H9 (cell line): Measurements from ENCODE around the gene AFAP1L2. TPM values are rescaled to one million over a fixed set of nuclear protein-coding genes. Genes with fewer than 3 reads are reported as not detected.
"Not testable (repeated sequence)": the region's sequence is repeated elsewhere in the genome, so short reads cannot be mapped to it uniquely, and the experiment has no call there.

Experiments used
- DNase-seq: peaks from one replicate; pipeline ENCODE4 v3.0.0-alpha.2; 2017
- H2AFZ ChIP-seq: one replicate; pipeline ENCODE4 v1.6.1; 2013; ENCODE audit warnings: mild to moderate bottlenecking, low read length, control low read depth, moderate library complexity
- H2AK5ac ChIP-seq: 2 replicates; pipeline ENCODE4 v1.6.1; 2013; ENCODE audit warnings: low read length, control low read depth, mixed read lengths; ENCODE audit not compliant: insufficient read length
- H2BK120ac ChIP-seq: one replicate; pipeline ENCODE4 v1.6.1; 2013; ENCODE audit warnings: low read depth, mild to moderate bottlenecking, low read length, control low read depth, inconsistent platforms; ENCODE audit not compliant: poor library complexity, severe bottlenecking
- H2BK12ac ChIP-seq: 2 replicates; pipeline ENCODE4 v1.6.1; 2013; ENCODE audit warnings: low read length, control low read depth, mixed read lengths, low read depth; ENCODE audit not compliant: insufficient read length
- H2BK15ac ChIP-seq: 2 replicates; pipeline ENCODE4 v1.6.1; 2013; ENCODE audit warnings: low read depth, low read length, control low read depth
- H2BK20ac ChIP-seq: one replicate; pipeline ENCODE4 v1.6.1; 2013; ENCODE audit warnings: low read depth, mild to moderate bottlenecking, low read length, control low read depth, inconsistent platforms; ENCODE audit not compliant: poor library complexity, severe bottlenecking
- H2BK5ac ChIP-seq: 2 replicates; pipeline ENCODE4 v1.6.1; 2013; ENCODE audit warnings: low read length, control low read depth, mixed read lengths; ENCODE audit not compliant: insufficient read length
- H3K14ac ChIP-seq: 2 replicates; pipeline ENCODE4 v1.6.1; 2013; ENCODE audit warnings: low read length, control low read depth; ENCODE audit not compliant: insufficient read depth
- H3K18ac ChIP-seq: 2 replicates; pipeline ENCODE4 v1.6.1; 2013; ENCODE audit warnings: low read depth, mild to moderate bottlenecking, mixed read lengths, low read length, control low read depth; ENCODE audit not compliant: insufficient read length
- H3K23ac ChIP-seq: 2 replicates; pipeline ENCODE4 v1.6.1; 2013; ENCODE audit warnings: low read length, control low read depth, mixed read lengths, low read depth; ENCODE audit not compliant: insufficient read length
- H3K23me2 ChIP-seq: 2 replicates; pipeline ENCODE4 v1.6.1; 2013; ENCODE audit warnings: low read depth, mild to moderate bottlenecking, mixed read lengths, low read length, control low read depth; ENCODE audit not compliant: insufficient read length, poor library complexity, severe bottlenecking
- H3K27ac ChIP-seq: 2 replicates; pipeline ENCODE4 v1.5.1; 2013; ENCODE audit warnings: low read length, control low read depth, mixed read lengths, low read depth; ENCODE audit not compliant: insufficient read length
- H3K27me3 ChIP-seq: 2 replicates; pipeline ENCODE4 v1.6.1; 2013; ENCODE audit warnings: low read length, control low read depth, inconsistent platforms; ENCODE audit not compliant: insufficient read depth
- H3K4ac ChIP-seq: 2 replicates; pipeline ENCODE4 v1.6.1; 2013; ENCODE audit warnings: low read depth, mild to moderate bottlenecking, control low read depth, inconsistent platforms, low read length, moderate library complexity
- H3K4me1 ChIP-seq: 2 replicates; pipeline ENCODE4 v1.6.1; 2013; ENCODE audit warnings: low read length, control low read depth, inconsistent platforms; ENCODE audit not compliant: insufficient read depth
- H3K4me2 ChIP-seq: 2 replicates; pipeline ENCODE4 v1.6.1; 2013; ENCODE audit warnings: low read length, control low read depth, mixed read lengths; ENCODE audit not compliant: insufficient read length, insufficient read depth
- H3K56ac ChIP-seq: 2 replicates; pipeline ENCODE4 v1.6.1; 2013; ENCODE audit warnings: low read depth, mild to moderate bottlenecking, mixed read lengths, low read length, control low read depth; ENCODE audit not compliant: insufficient read length
- H3K79me1 ChIP-seq: 2 replicates; pipeline ENCODE4 v1.6.1; 2013; ENCODE audit warnings: low read depth, mild to moderate bottlenecking, moderate library complexity, low read length, control low read depth, inconsistent platforms; ENCODE audit not compliant: insufficient read depth, poor library complexity, severe bottlenecking
- H3K79me2 ChIP-seq: 2 replicates; pipeline ENCODE4 v1.6.1; 2013; ENCODE audit warnings: low read length, control low read depth, inconsistent platforms; ENCODE audit not compliant: insufficient read depth
- H3K9ac ChIP-seq: 2 replicates; pipeline ENCODE4 v1.6.1; 2013; ENCODE audit warnings: low read length, control low read depth, mixed read lengths; ENCODE audit not compliant: insufficient read length; ENCODE audit errors: extremely low read depth
- H3K9me3 ChIP-seq: one replicate; pipeline ENCODE4 v1.6.1; 2013; ENCODE audit warnings: low read depth, low read length, inconsistent platforms; ENCODE audit not compliant: control insufficient read depth
- H3T11ph ChIP-seq: one replicate; pipeline ENCODE4 v1.6.1; 2013; ENCODE audit warnings: mild to moderate bottlenecking, low read length, control low read depth, inconsistent platforms
- H4K20me1 ChIP-seq: one replicate; pipeline ENCODE4 v1.6.1; 2013; ENCODE audit not compliant: control insufficient read depth, insufficient read length, insufficient read depth
- H4K5ac ChIP-seq: 2 replicates; pipeline ENCODE4 v1.6.1; 2013; ENCODE audit warnings: low read depth, mild to moderate bottlenecking, mixed read lengths, low read length, control low read depth; ENCODE audit not compliant: insufficient read length
- H4K8ac ChIP-seq: replicated peaks from 2 replicates; pipeline ENCODE4 v1.6.1; 2013; ENCODE audit warnings: low read length, control low read depth, mixed read lengths, low read depth; ENCODE audit not compliant: insufficient read length
- H4K91ac ChIP-seq: 2 replicates; pipeline ENCODE4 v1.6.1; 2013; ENCODE audit warnings: low read depth, mild to moderate bottlenecking, moderate library complexity, mixed read lengths, low read length, control low read depth; ENCODE audit not compliant: insufficient read length
- H3K27ac Mint-ChIP-seq, 3 experiments: 2 replicates in 2 of 3; 3 replicates in 1 of 3; pipeline ENCODE4 v1.8.0; 2020 to 2021; ENCODE audit warnings: mixed read lengths in 3 of 3, mild to moderate bottlenecking in 1 of 3, moderate library complexity in 1 of 3
- H3K27me3 Mint-ChIP-seq: 2 replicates; pipeline ENCODE4 v1.8.0; 2021; ENCODE audit warnings: low read depth, mild to moderate bottlenecking, moderate library complexity, mixed read lengths
- H3K36me3 Mint-ChIP-seq, 3 experiments: 2 replicates in 2 of 3; 3 replicates in 1 of 3; pipeline ENCODE4 v1.8.0; 2020 to 2021; ENCODE audit warnings: low read depth in 3 of 3, mixed read lengths in 3 of 3; ENCODE audit not compliant: insufficient read depth in 1 of 3
- H3K4me1 Mint-ChIP-seq, 2 experiments: 2 replicates each; pipeline ENCODE4 v1.8.0; 2020; ENCODE audit warnings: mixed read lengths in 2 of 2
- H3K4me3 Mint-ChIP-seq, 2 experiments: 2 replicates in 1 of 2; 3 replicates in 1 of 2; pipeline ENCODE4 v1.8.0; 2020 to 2021; ENCODE audit warnings: mild to moderate bottlenecking in 2 of 2, mixed read lengths in 2 of 2, moderate library complexity in 1 of 2
- H3K9me3 Mint-ChIP-seq, 2 experiments: 2 replicates in 1 of 2; 3 replicates in 1 of 2; pipeline ENCODE4 v1.8.0; 2020; ENCODE audit warnings: mild to moderate bottlenecking in 2 of 2, mixed read lengths in 2 of 2, moderate library complexity in 1 of 2
- WGBS: extraction: QIAGEN DNeasy Blood & Tissue Kit; methylation state at CpG from one replicate; pipeline ENCODE4 v1.1.7; 2013; ENCODE audit warnings: missing lambda C conversion rate, low lambda C conversion rate, mixed read lengths; ENCODE audit not compliant: insufficient read length; ENCODE audit errors: extremely low coverage; 5-methylcytosine and 5-hydroxymethylcytosine counted together
- total RNA-seq: library from RNA; stranded (reverse); gene quantifications from 2 replicates; pipeline ENCODE4 v1.2.1, GENCODE V29; 2021
- TF ChIP-seq, protein P1 (sequence below): fragments of 200-600 bp; sonication (generic); conservative IDR thresholded peaks from 3 replicates; pipeline ENCODE4 v1.8.0; 2021; ENCODE audit warnings: antibody characterized with exemption, mild to moderate bottlenecking

Gene AFAP1L2
- total RNA-seq, 1 experiment from 2014 or later: 0.77 TPM

DNA sequence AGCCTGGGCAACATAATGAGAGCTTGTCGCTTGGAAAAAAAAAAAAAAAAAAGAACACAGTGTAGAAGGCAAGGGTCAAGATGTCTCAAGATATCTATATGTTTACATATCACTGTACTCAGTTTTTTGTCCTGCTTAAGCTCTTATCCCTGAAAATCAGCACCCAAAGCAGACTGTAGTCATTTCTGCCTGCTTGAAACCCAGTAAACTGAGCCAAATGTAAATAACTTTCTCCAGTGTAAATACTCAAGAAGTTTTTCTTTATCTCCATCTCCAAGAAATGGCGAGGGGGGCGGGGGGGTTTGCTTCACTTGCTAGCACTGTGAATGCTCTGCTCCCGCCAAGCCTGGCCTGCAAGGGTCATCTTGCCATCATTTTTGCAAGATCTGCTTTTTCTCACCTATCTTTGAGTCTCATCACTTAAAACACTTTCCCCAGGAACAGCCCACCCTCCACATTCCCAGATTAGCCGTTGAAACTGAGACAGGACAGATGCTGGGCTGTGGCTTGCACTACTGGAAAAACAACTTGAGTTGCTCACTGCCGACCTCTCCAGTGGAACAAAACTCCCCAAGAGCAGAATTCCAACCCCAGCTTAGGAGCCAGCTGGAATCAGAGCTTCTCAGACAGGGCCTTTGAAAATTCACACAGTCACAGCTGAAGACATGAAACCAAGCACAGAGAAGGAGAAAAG, 54.6 kb downstream of the AFAP1L2 start:
- H3K9ac ChIP-seq: no peak overlapping the region
- H3K4ac ChIP-seq: no peak overlapping the region
- no peaks in the 10 kb centered on the region for H3K27me3 ChIP-seq
- no peaks in the 10 kb centered on the region for H4K20me1 ChIP-seq
- no peak overlapping the region for H2BK120ac ChIP-seq
- H3K4me1 ChIP-seq: no peaks in the 10 kb centered on the region; the same call in 1 of the 2 replicates
- H2AK5ac ChIP-seq: no peak overlapping the region
- Mint-ChIP-seq H3K27ac (no peak overlapping the region), H3K36me3 (no peaks in the 10 kb centered on the region), H3K4me3 (no peak overlapping the region), H3K9me3 (no peaks in the 10 kb centered on the region), H3K27me3 (peaks cover 7% of the 10 kb centered on the region), H3K4me1 (peaks cover 17 to 25% of the 10 kb centered on the region in 2 experiments)
- H3K79me1 ChIP-seq: no peaks in the 10 kb centered on the region
- H3K79me2 ChIP-seq: no peaks in the 10 kb centered on the region
- no peak overlapping the region for H4K91ac ChIP-seq
- H3K18ac ChIP-seq: no peak overlapping the region
- WGBS: no CpG with 5 or more reads among the region's 6 CpGs
- no peaks in the 10 kb centered on the region for H3K9me3 ChIP-seq
- H2AFZ ChIP-seq: no peak overlapping the region
- H4K8ac ChIP-seq: no peak overlapping the region
- no peak overlapping the region for H3K56ac ChIP-seq
- H3K27ac ChIP-seq: no peak overlapping the region
- H2BK15ac ChIP-seq: no peak overlapping the region
- TF ChIP-seq, protein P1, sequence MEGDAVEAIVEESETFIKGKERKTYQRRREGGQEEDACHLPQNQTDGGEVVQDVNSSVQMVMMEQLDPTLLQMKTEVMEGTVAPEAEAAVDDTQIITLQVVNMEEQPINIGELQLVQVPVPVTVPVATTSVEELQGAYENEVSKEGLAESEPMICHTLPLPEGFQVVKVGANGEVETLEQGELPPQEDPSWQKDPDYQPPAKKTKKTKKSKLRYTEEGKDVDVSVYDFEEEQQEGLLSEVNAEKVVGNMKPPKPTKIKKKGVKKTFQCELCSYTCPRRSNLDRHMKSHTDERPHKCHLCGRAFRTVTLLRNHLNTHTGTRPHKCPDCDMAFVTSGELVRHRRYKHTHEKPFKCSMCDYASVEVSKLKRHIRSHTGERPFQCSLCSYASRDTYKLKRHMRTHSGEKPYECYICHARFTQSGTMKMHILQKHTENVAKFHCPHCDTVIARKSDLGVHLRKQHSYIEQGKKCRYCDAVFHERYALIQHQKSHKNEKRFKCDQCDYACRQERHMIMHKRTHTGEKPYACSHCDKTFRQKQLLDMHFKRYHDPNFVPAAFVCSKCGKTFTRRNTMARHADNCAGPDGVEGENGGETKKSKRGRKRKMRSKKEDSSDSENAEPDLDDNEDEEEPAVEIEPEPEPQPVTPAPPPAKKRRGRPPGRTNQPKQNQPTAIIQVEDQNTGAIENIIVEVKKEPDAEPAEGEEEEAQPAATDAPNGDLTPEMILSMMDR: no peak
- no peak overlapping the region for H3K4me2 ChIP-seq
- H4K5ac ChIP-seq: no peak overlapping the region
- no peak overlapping the region for H2BK12ac ChIP-seq
- H3K23me2 ChIP-seq: no peaks in the 10 kb centered on the region
- no peak for DNase-seq
- H2BK20ac ChIP-seq: no peak overlapping the region
- no peak overlapping the region for H2BK5ac ChIP-seq
- H3K14ac ChIP-seq: no peak overlapping the region
- no peak overlapping the region for H3T11ph ChIP-seq
- no peak overlapping the region for H3K23ac ChIP-seq

DNA sequence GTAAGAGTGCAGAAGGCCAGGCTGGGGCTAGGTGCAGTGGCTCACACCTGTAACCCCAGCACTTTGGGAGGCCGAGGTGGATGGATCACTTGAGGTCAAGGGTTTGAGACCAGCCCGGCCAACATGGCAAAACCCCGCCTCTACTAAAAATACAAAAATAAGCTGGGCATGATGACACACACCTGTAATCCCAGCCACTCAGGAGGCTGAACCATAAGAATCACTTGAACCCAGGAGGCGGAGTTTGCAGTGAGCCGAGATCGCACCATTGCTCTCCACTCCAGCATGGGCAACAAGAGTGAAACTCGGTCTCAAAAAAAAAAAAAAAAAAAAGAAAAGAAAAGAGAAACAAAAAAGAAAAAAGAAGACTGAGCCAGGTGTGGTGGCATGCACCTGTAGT, 55.2 kb downstream of the AFAP1L2 start:
- not testable (repeated sequence) for H3K27me3 Mint-ChIP-seq, H2BK5ac ChIP-seq, DNase-seq, H4K5ac ChIP-seq, H2BK15ac ChIP-seq, H3K9me3 Mint-ChIP-seq, H3K9me3 ChIP-seq, H2BK12ac ChIP-seq, H3K9ac ChIP-seq, H2BK120ac ChIP-seq, H3K4ac ChIP-seq, H3T11ph ChIP-seq, H4K8ac ChIP-seq, H3K27ac ChIP-seq, H2AFZ ChIP-seq, H3K79me1 ChIP-seq, H3K4me1 ChIP-seq, H3K23ac ChIP-seq, H3K23me2 ChIP-seq, H3K27me3 ChIP-seq, H2AK5ac ChIP-seq, H3K56ac ChIP-seq, H3K4me2 ChIP-seq, H3K79me2 ChIP-seq, H2BK20ac ChIP-seq, H3K14ac ChIP-seq, H3K36me3 Mint-ChIP-seq, H3K4me3 Mint-ChIP-seq, H3K27ac Mint-ChIP-seq, H4K20me1 ChIP-seq, H3K18ac ChIP-seq, H4K91ac ChIP-seq
- no CpG with 5 or more reads among the region's 7 CpGs for WGBS
- H3K4me1 Mint-ChIP-seq: peaks cover 22 to 30% of the 10 kb centered on the region in 2 experiments
